Measurements from ENCODE around the gene FADS3. TPM values are rescaled to one million over a fixed set of nuclear protein-coding genes. Genes with fewer than 3 reads are reported as not detected.

FADS3 gene, protein sequence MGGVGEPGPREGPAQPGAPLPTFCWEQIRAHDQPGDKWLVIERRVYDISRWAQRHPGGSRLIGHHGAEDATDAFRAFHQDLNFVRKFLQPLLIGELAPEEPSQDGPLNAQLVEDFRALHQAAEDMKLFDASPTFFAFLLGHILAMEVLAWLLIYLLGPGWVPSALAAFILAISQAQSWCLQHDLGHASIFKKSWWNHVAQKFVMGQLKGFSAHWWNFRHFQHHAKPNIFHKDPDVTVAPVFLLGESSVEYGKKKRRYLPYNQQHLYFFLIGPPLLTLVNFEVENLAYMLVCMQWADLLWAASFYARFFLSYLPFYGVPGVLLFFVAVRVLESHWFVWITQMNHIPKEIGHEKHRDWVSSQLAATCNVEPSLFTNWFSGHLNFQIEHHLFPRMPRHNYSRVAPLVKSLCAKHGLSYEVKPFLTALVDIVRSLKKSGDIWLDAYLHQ
- polyA plus RNA-seq (2013, experiment 1 of 2; ENCODE audit: insufficient read length) = 65.6 TPM
- 58.4 TPM for polyA plus RNA-seq (2013, experiment 2 of 2; ENCODE audit: insufficient read length)

DNA sequence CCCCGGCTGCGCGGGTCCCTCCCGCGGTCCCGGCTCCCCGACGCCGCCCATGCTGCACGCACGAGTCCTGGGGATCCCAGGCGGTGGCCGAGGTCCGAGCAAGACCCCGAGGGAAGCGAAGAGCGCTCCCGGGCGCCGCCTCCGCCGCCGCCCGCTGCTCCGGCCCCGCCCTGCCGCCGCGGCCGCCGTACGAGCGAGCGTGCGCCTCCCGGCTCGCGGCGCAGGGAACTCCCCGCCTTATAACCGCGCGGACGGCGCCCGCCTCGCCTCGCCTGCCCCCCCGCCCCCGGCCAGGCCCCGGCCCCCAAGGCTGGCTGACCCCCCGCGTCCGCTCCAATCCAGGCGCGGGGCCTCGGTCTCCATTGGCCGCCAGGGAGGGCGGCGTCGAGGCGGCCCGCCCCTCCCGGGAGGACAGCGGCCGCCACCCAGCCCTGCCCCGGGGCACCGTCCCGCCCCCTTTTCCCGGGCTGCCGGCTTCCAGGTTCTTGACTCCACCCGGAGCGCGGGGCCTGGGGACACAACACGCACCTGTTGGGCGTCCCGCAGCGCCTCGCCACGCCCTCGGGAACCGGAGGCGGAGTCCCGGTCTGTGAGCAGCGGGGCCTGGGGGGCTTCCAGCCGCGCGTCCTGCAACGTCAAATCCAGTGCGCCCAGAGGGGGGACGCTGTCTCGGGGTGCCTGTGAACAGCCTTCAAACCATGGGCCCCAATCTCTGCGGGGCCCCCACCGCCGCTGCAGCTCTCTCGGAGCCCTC is at the start of gene FADS3:
FADS3 (minus strand) TSS at position 215 of the 754 bp plus-strand sequence; CDS start at position 51, 164 bp downstream.
- peak; percentile 78 for DNase-seq

DNA sequence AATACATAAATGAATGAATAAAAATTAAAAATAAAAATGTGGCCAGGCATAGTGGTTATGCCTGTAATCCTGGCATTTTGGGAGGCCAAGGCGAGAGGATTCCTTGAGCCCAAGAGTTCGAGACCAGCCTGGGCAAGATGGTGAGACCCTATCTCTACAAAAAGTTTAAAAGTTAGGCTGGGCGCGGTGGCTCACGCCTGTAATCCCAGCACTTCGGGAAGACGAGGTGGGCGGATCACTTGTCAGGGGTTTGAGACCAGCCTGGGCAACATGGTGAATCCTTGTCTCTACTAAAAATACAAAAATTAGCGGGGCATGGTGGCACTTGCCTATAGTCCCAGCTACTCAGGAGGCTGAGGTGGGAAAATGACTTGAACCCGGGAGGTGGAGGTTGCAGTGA is 49.1 kb upstream of the FADS3 start:
- DNase-seq = no peak

DNA sequence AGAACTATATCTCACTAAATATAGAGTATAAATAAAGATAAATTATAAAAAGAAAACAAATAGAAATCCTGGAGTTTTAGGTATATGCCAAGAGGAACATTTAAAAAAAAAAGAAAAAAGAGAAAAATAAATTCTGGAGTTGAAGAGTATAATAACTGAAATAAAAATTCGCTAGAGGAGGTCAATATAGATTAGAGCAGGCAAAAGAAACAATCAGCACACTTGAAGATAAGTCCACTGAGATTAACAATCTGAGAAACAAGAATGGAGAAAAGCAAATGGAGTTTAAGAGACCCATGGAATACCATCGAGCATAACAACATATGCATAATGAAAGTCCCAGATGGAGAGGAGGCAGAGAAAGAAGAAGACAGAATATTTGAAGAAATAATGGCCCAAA is 44.5 kb upstream of the FADS3 start:
- DNase-seq = no peak

DNA sequence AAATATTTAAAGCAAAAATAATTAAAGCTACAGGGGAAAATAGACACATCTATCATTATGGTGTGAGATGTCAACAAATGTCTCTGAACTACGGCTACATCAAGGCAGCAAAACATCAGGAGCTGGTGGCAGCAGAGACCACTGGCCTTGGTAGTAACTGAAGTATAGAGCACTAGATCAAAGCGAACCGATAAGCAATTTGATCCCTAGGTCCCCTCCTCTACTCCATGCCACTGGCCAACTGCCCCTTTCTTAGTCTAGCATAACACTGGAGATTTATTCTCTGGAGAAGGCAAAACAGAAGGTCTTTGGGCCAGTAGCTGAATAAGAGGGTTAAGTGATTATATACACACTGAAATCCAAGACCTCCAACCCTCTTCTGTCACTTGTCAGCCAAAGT is 39.6 kb upstream of the FADS3 start:
- no peak for DNase-seq

DNA sequence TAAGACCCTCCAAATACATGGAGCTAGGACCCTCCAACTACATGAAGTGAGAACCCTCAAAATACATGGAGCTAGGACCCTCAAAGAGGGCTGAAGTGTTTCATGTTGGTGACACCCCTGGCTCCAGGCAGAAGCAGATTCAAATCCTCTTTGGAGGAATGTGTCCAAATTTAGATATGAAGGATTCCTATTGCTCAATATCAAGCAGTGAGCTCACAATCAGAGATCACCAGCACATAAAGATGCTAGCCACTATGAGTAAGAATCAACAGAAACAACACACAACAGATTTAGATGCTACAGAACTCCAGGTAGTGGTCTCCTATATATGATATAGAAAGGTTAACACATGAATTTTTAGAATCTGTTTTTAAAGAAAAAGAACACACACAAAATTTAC is 37.3 kb upstream of the FADS3 start:
- no peak for DNase-seq

DNA sequence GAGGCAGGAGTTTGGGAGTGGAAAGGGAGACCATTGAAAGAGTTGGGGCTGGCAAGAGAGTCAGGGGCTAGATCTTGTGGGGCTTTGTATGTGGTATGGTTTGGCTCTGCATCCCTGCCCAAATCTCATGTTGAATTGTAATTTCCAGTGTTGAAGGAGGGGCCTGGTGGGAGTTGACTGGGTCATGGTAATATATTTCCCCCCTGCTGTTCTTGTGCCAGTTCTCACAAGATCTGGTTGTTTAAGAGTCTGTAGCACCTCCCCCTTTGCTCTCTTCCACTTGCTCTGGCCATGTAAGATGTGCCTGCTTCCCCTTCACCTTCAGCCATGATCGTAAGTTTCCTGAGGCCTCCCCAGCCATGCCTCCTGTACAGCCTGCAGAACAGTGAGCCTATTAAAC is 36.2 kb upstream of the FADS3 start:
- DNase-seq = no peak

DNA sequence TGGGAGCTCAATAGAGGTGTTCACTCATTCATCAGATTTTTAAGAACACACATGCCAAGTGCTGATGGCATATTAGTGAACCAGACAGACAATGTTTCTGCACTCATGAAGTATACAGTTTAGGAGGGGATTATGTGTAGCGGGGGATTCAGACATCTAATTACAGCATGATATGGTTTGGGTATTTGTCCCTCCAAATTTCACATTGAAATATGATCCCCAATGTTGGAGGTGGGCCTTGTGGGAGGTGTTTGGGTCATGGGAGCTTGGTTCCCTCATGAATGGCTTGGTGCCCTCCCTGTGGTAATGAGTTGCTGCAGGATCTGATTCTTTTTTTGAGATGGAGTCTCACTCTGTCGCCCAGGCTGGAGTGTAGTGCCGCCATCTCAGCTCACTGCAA is 34.9 kb upstream of the FADS3 start:
- no peak for DNase-seq

DNA sequence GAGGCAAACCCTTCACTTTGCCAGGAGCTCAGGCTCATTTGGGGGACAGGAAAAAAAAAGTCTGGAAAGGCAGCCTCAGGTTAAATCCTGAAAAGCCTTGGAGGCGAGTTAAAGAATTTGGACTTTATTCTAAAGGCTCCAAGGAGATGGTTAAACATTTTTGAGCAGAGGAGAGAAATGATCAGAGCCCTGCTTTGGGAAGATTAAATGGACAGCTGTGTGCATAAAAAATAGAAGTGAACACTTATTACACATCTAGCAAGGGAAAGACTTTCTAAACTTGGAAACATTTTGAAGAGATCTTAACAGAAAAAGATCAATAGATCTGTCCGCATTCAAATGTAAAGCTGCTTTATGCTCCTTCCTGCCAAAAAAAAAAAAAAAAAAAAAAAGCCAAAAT is 34.4 kb upstream of the FADS3 start:
- no peak for DNase-seq

DNA sequence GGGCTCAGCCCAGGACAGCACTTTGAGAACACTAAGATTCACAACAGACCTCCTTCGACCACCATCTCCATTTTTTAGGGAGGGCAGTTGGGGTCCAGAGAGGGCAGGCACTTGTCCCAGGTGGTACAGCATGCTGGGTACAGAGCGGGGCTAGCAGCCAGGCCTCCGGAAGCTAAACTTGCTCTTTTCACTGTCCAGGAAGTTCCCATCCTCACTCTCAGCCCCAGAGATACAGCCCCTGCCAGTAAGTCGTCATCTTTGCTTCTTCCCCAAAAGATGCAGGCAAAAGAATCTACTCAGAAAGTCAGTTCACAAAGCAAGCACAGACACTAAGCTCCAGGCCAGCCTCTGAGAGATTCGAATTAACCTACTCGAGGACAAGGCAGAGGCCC is 32.7 kb upstream of the FADS3 start:
- no peak for DNase-seq

DNA sequence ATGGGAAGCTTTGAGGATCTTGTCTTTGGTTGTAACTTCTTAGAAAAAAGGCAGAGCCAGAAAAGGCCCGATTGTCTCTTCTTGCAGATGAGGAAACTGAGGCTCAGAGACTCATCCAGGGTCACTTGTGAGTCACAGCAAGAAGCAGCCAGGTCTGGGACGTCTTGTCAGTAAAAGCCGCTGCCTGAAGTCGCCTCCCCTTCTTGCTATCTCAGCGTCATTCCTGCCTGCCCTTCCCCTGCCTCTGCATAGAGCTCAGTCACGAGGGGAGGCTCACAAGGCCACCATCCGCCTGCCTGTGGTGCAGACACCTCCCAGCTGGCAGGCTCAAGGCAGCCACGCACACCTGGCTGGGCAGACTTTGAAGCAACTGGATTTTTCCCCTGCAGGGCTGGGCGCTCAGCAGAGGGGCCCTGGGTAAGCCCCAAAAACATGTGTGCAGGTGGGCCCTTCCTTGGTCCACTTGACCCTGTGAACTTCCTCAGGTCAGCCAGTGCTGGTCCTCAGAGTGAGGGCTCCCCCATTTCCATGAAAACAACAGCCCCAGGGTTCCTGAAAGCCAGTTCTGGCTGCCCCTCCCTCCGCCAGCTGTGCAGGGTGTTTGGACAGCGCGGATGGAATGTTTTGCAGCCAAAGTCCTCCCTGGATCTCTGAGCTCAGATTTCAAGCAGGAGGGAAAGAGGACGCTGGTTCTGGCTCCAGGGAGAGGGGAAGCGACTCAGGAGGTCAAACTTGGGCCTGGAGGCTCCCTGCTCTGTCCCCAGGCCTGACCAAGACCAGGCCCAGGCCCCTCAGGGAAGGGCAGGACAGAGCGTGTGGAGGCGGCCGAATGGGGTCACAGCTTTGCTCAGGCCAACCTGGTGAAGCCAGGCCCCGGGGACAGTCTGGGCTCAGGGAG is 32.1 kb upstream of the FADS3 start:
- peak; percentile 57 for DNase-seq

DNA sequence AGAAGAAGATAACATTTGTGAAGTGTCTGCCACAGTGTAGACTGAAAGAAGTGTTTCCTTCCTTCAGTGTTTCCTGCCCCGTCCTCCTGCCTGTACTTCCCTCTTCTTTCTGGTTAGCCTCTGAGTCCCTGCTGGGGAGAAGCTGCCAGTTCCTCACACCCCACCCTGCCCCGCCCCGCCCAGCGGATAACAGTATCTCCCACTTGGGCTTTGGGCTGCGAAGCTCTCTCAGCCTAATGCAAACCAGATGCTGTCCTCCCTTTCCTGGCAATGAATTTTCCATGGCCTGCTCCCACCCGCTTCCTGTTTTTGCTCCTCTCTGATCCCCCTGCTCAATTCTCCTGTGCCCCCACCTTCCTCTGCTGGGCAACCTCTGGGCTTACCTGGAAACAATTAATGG is 31.2 kb upstream of the FADS3 start:
- DNase-seq = peak; percentile 86

DNA sequence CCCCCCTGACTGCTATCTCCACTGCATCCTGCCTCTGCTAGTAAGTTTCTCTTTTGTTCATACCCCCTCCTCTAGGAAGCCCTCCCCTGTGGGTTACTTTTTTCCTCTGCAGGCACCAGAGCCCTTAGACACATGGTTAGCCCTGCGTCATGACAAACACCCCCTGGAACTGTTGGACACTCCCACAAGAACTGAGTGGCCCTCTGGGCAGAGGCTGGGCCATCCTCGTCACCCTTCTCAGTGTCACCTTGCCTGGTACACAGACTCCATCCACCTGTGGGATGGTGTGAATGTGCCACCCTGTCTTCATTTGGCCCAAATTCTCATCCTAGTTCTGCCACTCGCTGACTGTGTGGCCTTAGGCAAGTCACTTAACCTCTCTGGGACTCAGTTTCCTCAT is 30.1 kb upstream of the FADS3 start:
- no peak for DNase-seq

DNA sequence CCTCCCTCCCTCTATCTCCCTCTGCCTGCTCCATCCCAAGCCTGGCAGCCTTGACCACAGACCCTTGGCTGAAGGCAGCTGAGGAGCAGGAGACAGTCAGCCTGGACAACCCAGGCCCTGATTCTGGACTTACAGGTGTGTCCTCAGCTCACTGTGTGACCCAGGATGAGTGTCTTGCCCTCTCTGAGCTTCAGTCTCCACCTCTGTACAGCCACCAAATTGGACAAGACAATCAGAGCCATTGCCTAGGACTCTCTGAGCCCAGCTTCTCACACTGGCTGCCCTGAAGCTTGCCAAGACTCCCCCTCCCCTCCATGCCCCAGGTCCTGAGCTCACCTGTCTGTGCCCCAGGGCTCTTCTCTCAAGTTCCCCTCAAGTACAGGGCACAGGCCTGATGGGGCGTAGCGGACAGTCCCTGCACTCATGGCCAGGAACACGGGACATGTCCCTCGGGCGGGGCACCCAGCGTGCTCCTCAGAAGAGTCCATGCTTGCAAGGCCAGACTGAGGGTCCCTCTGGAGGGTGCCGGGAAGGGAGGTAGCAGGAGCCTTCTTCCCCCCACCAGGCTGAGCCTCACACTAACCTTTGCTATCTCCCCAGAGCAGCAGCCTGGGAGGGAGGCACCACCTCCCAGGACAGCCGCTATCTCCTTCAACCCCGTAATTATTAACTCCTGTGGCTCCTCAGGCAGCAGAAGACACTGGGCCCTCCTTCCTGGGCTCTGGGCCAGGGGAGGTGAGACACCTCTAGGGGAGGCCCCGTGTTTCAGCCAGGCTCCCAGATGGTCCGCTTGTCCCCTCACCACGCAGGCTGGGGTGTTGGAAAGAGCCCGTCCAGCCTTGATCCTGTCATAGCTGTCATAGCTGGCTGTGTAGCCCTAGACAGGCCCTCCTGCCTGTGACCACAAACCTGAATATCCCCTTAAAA is 28.6 kb upstream of the FADS3 start:
- DNase-seq = no peak

DNA sequence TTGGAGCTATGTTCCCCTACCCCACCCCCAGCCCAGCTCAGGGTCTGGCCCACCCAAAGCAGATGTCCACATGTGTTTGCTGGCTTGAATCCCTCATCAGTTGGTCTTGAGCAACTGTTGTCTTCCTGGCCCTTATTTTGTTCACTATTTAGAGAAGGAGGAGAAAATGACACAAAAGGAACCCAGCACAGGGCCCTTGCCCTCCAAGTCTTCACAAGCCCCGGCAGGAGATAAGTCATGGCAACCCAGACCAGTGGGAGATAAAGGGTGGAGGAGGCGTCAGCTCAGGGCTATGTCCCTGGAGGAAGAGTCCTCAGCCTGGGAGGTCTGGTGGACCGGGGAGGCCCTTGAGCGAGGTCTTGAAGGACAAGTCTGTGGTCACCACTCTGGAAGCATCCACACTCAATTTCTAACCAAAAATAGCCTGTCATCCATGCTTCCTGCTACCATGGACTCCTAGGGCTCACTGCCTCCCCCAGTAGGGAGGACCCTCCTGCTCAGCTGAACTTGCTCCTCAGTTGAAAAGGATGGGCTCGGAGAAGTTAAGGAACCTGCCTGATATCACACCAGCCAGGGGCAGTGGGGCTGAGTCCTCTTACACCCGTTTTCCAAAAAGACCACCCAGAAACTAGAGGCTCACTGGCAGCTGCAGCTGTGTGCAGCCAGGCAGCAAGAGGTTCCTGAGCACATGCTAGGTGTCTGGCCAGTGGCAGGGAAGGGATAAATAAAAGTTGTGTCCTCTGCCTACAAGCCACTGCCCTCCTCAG is 27.8 kb upstream of the FADS3 start:
- no peak for DNase-seq

DNA sequence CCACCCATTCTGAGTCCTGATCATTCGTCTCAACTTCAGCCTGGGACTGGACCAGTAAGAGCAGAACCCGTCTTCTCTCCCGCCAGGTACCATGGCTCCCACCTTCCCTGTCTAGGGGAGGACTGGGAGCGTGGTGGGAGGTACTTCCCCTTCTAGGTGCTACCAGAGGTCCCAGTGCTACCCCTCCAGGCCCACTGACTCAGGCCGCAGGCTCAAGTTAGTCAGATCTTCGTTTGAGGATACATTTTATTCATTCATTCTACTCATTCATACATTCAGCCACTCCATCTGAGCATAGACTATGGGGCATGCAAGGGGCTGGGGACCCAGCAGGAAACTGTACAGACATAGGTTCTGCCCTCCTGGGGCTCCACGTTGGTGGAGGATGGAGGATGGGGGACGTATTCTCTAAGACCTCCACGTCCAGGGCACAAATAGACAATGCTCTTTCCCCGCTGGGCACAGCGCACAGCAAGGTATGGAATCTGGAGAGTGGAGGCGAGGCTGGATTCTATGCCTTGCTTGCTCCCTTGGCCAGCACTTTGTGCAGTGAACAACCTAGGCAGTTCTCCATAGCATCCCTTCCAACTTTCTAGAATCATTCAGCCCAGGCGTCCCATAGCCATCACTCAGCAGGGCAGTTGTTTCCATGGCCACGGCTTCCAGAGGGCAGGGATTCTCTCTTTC is 27.0 kb upstream of the FADS3 start:
- no peak for DNase-seq

DNA sequence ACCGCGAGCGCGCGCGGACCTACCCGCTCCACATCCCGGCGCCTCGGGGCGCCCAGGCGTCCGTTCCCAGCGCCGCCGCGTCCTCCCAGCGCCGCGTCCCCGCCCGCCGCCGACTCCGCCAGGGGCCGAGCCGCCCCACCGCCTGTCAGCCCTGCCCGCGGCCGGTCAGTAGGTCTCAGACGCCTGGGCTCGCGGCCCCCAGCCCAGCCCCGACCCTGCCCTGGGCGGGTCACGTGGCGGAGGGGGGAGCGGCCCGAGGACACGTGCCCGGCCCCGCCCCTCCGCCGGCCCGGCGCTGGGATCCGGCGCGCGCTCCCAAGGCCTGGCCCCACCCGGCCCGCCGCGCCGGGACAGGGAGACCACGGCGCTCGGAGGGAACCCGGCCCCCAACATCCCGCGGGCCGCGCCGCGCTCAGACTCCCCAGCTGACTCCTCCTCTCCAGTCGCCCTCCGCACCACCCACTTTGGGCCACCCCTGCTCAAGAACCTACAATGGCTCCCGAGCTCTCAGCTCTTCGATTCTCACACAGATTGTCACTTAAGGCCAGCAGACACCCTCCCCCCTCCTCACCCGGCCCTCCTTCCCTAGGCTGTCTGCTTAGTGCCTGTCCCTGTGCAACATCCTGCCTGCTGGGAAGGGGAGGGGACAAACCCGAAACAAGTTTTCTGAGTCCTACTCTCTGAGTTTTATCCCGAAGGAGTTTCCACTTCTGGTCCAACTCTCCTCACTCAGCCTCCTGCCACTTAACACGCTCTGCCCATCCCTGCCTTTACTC is 26.2 kb upstream of the FADS3 start, which contains the start of gene RAB3IL1:
RAB3IL1 (minus strand) TSS at position 233 of the 776 bp plus-strand sequence; CDS start at position 34, 199 bp downstream.
- peak; percentile 52 for DNase-seq

DNA sequence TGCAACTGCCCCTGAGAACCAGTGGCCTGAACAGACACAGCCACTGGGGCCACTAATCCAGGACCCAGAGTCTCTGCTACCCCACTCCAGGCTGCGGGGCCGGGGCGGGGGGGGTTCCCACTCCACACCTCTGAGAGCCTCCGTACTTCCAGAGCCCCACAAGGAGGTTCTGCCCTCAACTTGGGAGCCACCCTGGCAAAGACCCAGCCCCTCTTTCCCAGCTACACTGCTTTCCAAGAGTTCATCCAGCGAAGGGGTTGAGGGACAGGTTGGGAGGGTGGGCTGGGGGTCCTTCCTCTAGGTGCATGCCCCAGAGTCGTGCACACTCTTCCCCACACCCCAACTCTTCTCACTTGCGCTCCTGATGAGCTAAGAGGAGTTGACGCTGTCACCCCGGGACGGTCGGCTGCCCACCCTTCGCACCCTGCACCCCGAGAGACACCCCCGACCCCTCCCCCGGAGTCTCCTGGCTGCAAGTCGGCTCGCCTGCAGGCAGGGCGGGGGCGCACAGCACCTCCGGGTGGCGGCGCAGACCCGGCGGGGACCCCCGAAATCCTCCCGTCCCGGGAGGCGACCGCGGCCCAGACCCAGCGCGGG is 25.5 kb upstream of the FADS3 start:
- DNase-seq = no peak

DNA sequence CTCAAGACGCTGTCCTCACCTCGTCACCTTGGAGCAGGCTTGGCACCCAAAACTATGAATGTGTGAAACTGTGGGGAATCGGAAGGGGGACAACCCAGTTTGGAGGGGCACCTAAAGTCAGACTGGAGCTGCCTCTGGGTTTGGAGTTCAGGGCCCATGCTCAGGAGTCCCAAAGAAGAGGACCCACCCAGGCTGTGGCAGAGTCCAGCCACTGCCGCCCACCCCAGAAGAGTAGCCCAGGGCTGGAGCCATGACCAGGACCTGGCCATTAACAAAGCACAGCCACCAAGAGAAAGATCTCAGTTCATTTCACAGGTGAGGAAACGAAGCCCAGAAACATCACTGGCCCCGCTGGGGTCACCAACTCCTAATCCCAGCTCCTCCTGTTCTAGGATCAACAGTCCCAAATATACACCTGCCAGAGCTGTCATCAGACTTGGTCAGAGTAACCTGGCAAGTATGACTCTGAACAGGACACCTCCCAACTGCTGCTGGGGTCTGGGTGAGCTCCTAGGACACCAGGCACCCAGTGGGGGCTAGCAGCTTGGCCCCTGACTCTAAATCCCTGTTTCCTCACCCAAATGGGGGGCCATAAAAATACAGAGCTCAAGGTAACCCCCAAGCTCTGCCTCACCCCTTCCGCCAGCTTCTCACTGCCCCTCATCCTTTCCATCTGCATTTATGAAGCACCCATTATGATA is 23.3 kb upstream of the FADS3 start:
- no peak for DNase-seq
